ENCODE measurements around the gene ACBD5.

DNA sequence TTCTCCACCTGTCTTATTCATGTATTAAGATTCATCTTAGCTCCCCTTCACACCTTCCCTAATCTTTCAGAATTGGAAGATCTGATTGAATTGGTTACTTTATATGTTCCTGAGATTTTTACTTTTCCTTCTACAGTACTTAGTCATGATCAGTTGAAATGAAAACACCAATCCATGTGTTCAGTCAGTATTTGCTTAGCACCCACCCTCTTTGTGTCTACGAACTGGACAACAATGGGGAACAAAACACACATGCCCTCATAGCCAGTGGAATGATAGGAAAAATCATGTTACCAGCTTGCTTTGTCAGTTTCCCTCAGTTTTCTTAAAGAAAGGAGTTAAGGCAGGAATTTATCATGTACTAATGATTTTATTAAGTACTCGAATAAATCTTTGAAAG lies 83.4 kb downstream of the ACBD5 start:
- no peak for TF ChIP-seq CTCF (IDR thresholded peaks at IDR 0.05)
- TF ChIP-seq EP300 (IDR thresholded peaks at IDR 0.05) = no peak
- no peak for TF ChIP-seq POLR2AphosphoS5 (IDR thresholded peaks at IDR 0.05)
- no peak for TF ChIP-seq POLR2A (IDR thresholded peaks at IDR 0.05; ENCODE audit: low read depth)

Data from esophagus muscularis mucosa (tissue), 4 donors.